Peyer's patch (tissue), 4 donors: ENCODE measurements around the gene CDK1. TPM values are rescaled to one million over a fixed set of nuclear protein-coding genes. Genes with fewer than 3 reads are reported as not detected.
A peak's percentile ranks its signal among the peaks of the same experiment; 100 is the strongest.

Experiments used
- DNase-seq, 3 donors: peaks; one replicate each; pipeline ENCODE4 v3.0.0-alpha.2; 2017 to 2019
- H3K27ac ChIP-seq, 4 donors: fragments of 200-600 bp; sonication (generic); one replicate each; pipeline ENCODE4 v1.5.1; 2016 to 2019
- H3K27me3 ChIP-seq, 2 donors: fragments of 200-600 bp; sonication (generic); one replicate each; pipeline ENCODE4 v1.5.1; 2019
- H3K36me3 ChIP-seq, 3 donors: fragments of 200-600 bp; sonication (generic); one replicate each; pipeline ENCODE4 v1.5.1; 2016 to 2019
- H3K4me1 ChIP-seq, 4 donors: fragments of 200-600 bp; sonication (generic); one replicate each; pipeline ENCODE4 v1.5.1; 2016 to 2019
- H3K4me3 ChIP-seq, 4 donors: fragments of 200-600 bp; sonication (generic); 1 replicate in 3 of 4; 2 replicates in 1 of 4; pipeline ENCODE4 v1.5.1; 2016 to 2019; ENCODE audit warnings: mild to moderate bottlenecking in 1 of 4
- H3K9me3 ChIP-seq, 4 donors: fragments of 200-600 bp; sonication (generic); one replicate each; pipeline ENCODE4 v1.5.1; 2016 to 2019; ENCODE audit warnings: mild to moderate bottlenecking in 1 of 4
- CTCF ChIP-seq, 6 experiments: fragments of 450-650 bp in 4 of 6; fragments of 200-600 bp in 2 of 6; sonication (generic) in 1 of 6; IDR thresholded peaks; one replicate each; pipeline ENCODE4 v1.5.1; 2017 to 2019; ENCODE audit warnings: antibody characterized with exemption in 6 of 6, mild to moderate bottlenecking in 3 of 6, moderate library complexity in 1 of 6
- POLR2A ChIP-seq, 2 donors: fragments of 450-650 bp; IDR thresholded peaks; one replicate each; pipeline ENCODE4 v1.5.1; 2017; ENCODE audit warnings: antibody characterized with exemption in 2 of 2, mild to moderate bottlenecking in 2 of 2, moderate library complexity in 2 of 2
- total RNA-seq, 4 donors: library from RNA; depleted of rRNA; stranded (reverse); fragments of >200 nt; gene quantifications; one replicate each; pipeline ENCODE4 v1.1.0, GENCODE V29; 2016

The CDK1 gene
- total RNA-seq, 4 donors from 2014 or later, result 3.2 to 19.8 (median 8.4) TPM

GRCh38 chr10:60759181-60759580 is 19.1 kb upstream of the CDK1 start:
- Histone ChIP-seq H3K4me1 (no peaks in the 10 kb centered on the region), H3K4me3 (no peak overlapping the region), H3K36me3 (no peaks in the 10 kb centered on the region), H3K9me3 (no peaks in the 10 kb centered on the region), H3K27ac (no peak overlapping the region), H3K27me3 (no peaks in the 10 kb centered on the region)
- DNase-seq, result no peak
- TF ChIP-seq POLR2A (IDR thresholded peaks at IDR 0.05) (no peak), CTCF (IDR thresholded peaks at IDR 0.05) (no peak)

- no peaks in the 10 kb centered on the region for H3K9me3 ChIP-seq
- no peak for DNase-seq
- no peaks in the 10 kb centered on the region for H3K36me3 ChIP-seq
- TF ChIP-seq CTCF (IDR thresholded peaks at IDR 0.05), result no peak
- no peak for TF ChIP-seq POLR2A (IDR thresholded peaks at IDR 0.05)
- H3K27ac ChIP-seq, result no peak overlapping the region
- H3K27me3 ChIP-seq, result no peaks in the 10 kb centered on the region
- H3K4me1 ChIP-seq, result no peaks in the 10 kb centered on the region
- H3K4me3 ChIP-seq, result no peak overlapping the region
Observed at GRCh38 chr10:60760711-60761210, 17.5 kb upstream of the CDK1 start.

- H3K4me3 ChIP-seq, result no peak overlapping the region
- H3K27ac ChIP-seq, result no peak overlapping the region
- no peaks in the 10 kb centered on the region for H3K36me3 ChIP-seq
- TF ChIP-seq CTCF (IDR thresholded peaks at IDR 0.05), result no peak
- TF ChIP-seq POLR2A (IDR thresholded peaks at IDR 0.05), result no peak
- H3K27me3 ChIP-seq, result no peaks in the 10 kb centered on the region
- DNase-seq, result no peak
- H3K9me3 ChIP-seq, result no peaks in the 10 kb centered on the region
- no peaks in the 10 kb centered on the region for H3K4me1 ChIP-seq
Observed at GRCh38 chr10:60762554-60762953, 15.7 kb upstream of the CDK1 start.

- no peak overlapping the region for H3K27ac ChIP-seq
Observed at GRCh38 chr10:60767424-60767823, 10.9 kb upstream of the CDK1 start.

GRCh38 chr10:60769406-60769805 is 8.9 kb upstream of the CDK1 start:
- no peak overlapping the region for H3K4me3 ChIP-seq
- no peaks in the 10 kb centered on the region for H3K36me3 ChIP-seq
- TF ChIP-seq CTCF (IDR thresholded peaks at IDR 0.05) (no peak), POLR2A (IDR thresholded peaks at IDR 0.05) (no peak)
- no peak overlapping the region for H3K27ac ChIP-seq
- DNase-seq, result no peak
- no peaks in the 10 kb centered on the region for H3K4me1 ChIP-seq
- no peaks in the 10 kb centered on the region for H3K9me3 ChIP-seq
- H3K27me3 ChIP-seq, result no peaks in the 10 kb centered on the region

More at GRCh38 chr10:60767424-60767823, 10.9 kb upstream of the CDK1 start:
- TF ChIP-seq POLR2A (IDR thresholded peaks at IDR 0.05) (no peak), CTCF (IDR thresholded peaks at IDR 0.05) (no peak)
- Histone ChIP-seq H3K4me1 (no peaks in the 10 kb centered on the region), H3K9me3 (no peaks in the 10 kb centered on the region), H3K27me3 (no peaks in the 10 kb centered on the region), H3K36me3 (no peaks in the 10 kb centered on the region), H3K4me3 (no peak overlapping the region)
- no peak for DNase-seq

- H3K9me3 ChIP-seq, result no peaks in the 10 kb centered on the region
- peaks cover 0 to 16% (median 5%) of the 10 kb centered on the region in 4 donors for H3K4me1 ChIP-seq
- peak overlapping the region in 1 of 4 donors; percentile 49 for H3K27ac ChIP-seq
- peak overlapping the region; percentile 65 to 95 (median 74) for H3K4me3 ChIP-seq
- H3K36me3 ChIP-seq, result no peaks in the 10 kb centered on the region
- no peaks in the 10 kb centered on the region for H3K27me3 ChIP-seq
- no peak for DNase-seq
- no peak for TF ChIP-seq CTCF (IDR thresholded peaks at IDR 0.05)
- no peak for TF ChIP-seq POLR2A (IDR thresholded peaks at IDR 0.05)
Observed at GRCh38 chr10:60777696-60778213, 523 bp upstream of the CDK1 start.
